ENCODE data around the gene SERPINC1.

SERPINC1 gene

GRCh38 chr1:173860065-173860464 lies 57.1 kb downstream of the SERPINC1 start:
- no peak for TF ChIP-seq REST (IDR thresholded peaks at IDR 0.05; ENCODE audit: insufficient read depth in 1 of 2, low read depth in 2 of 2, low read length in 2 of 2)
- no peak for TF ChIP-seq POLR2AphosphoS5 (IDR thresholded peaks at IDR 0.05; ENCODE audit: low read depth, low read length)
- no peak for TF ChIP-seq SIN3A (IDR thresholded peaks at IDR 0.05; ENCODE audit: borderline replicate concordance, insufficient read depth, low read length)
- TF ChIP-seq FOXP2 (optimal IDR thresholded peaks at IDR 0.05; ENCODE audit: borderline replicate concordance, extremely low read depth, extremely low read length, insufficient read depth), result no peak
- no peak for TF ChIP-seq TAF1 (IDR thresholded peaks at IDR 0.05; ENCODE audit: borderline replicate concordance, insufficient read depth, low read length)

GRCh38 chr1:173857363-173857917 lies 59.7 kb downstream of the SERPINC1 start:
- no peak for TF ChIP-seq POLR2AphosphoS5 (IDR thresholded peaks at IDR 0.05; ENCODE audit: low read depth, low read length)

- TF ChIP-seq SIN3A (IDR thresholded peaks at IDR 0.05; ENCODE audit: borderline replicate concordance, insufficient read depth, low read length), result no peak
- 0 out of 2 replicates have a peak, but pooled peaks have one; percentile 33 for TF ChIP-seq POLR2AphosphoS5 (IDR thresholded peaks at IDR 0.05; ENCODE audit: low read depth, low read length)
- TF ChIP-seq REST (IDR thresholded peaks at IDR 0.05; ENCODE audit: insufficient read depth in 1 of 2, low read depth in 2 of 2, low read length in 2 of 2), result no peak
These were observed 60.2 kb downstream of the SERPINC1 start for GRCh38 chr1:173856903-173857302.

- TF ChIP-seq REST (IDR thresholded peaks at IDR 0.05; ENCODE audit: insufficient read depth in 1 of 2, low read depth in 2 of 2, low read length in 2 of 2), result no peak
- no peak for TF ChIP-seq TAF1 (IDR thresholded peaks at IDR 0.05; ENCODE audit: borderline replicate concordance, insufficient read depth, low read length)
- TF ChIP-seq FOXP2 (optimal IDR thresholded peaks at IDR 0.05; ENCODE audit: borderline replicate concordance, extremely low read depth, extremely low read length, insufficient read depth), result no peak
These were observed 61.1 kb downstream of the SERPINC1 start for GRCh38 chr1:173856014-173856413.
